Activated B cell treated with CpG ODN at 0.5 μM for 24 hours (primary cell): ENCODE results near the gene NFYA. TPM values are rescaled to one million over a fixed set of nuclear protein-coding genes. Genes with fewer than 3 reads are reported as not detected.

ENCODE experiments used
- ATAC-seq: fragments of 200-7000 bp; cut with Tn5 transposase; one replicate; pipeline ENCODE4 v1.10.0; 2021; ENCODE audit warnings: low read depth, mild to moderate bottlenecking, moderate library complexity
- CTCF ChIA-PET: fragments of 350-600 bp; sonication (Branson Sonifier 250); formaldehyde crosslinking; loops from one replicate; lab custom pipeline; 2021; ENCODE audit warnings: antibody characterized with exemption; lab: Charles Lee
- POLR2A ChIA-PET: fragments of 350-600 bp; sonication (Branson Sonifier 250); formaldehyde crosslinking; loops from one replicate; lab custom pipeline; 2021; ENCODE audit warnings: antibody characterized with exemption; lab: Charles Lee
- DNase-seq: peaks from one replicate; pipeline ENCODE4 v3.0.0; 2022
- H3K27ac Mint-ChIP-seq: one replicate; pipeline ENCODE4 v1.8.0; 2020; ENCODE audit warnings: mixed read lengths
- H3K27me3 Mint-ChIP-seq: one replicate; pipeline ENCODE4 v1.8.0; 2021; ENCODE audit warnings: mixed read lengths
- H3K36me3 Mint-ChIP-seq: one replicate; pipeline ENCODE4 v1.8.0; 2021; ENCODE audit warnings: low read depth, mixed read lengths
- H3K4me1 Mint-ChIP-seq: one replicate; pipeline ENCODE4 v1.8.0; 2021; ENCODE audit warnings: mixed read lengths
- H3K4me3 Mint-ChIP-seq: one replicate; pipeline ENCODE4 v1.8.0; 2020; ENCODE audit warnings: mild to moderate bottlenecking, mixed read lengths
- H3K9me3 Mint-ChIP-seq: one replicate; pipeline ENCODE4 v1.8.0; 2020; ENCODE audit warnings: mixed read lengths
- CTCF ChIP-seq: fragments of 200-600 bp; IDR thresholded peaks from one replicate; pipeline ENCODE4 v1.8.0; 2022; ENCODE audit warnings: antibody characterized with exemption, mild to moderate bottlenecking
- intact Hi-C: fragments of 100-400 bp; cut with micrococcal nuclease; formaldehyde crosslinking; loops from one replicate; pipeline ENCODE4 v1.15.1; 2024
- total RNA-seq: library from RNA; stranded (reverse); gene quantifications from 2 replicates; pipeline ENCODE4 v1.2.3, GENCODE V29; 2022

NFYA gene
- total RNA-seq, 1 donor from 2014 or later: 35.1 TPM

- TF ChIP-seq CTCF: no peak
- peaks cover 16% of the 10 kb centered on the region for H3K36me3 Mint-ChIP-seq
- H3K27me3 Mint-ChIP-seq: no peaks in the 10 kb centered on the region
- H3K4me1 Mint-ChIP-seq: no peaks in the 10 kb centered on the region
- H3K4me3 Mint-ChIP-seq: no peak overlapping the region
- DNase-seq (no peak), ATAC-seq (no peak)
- ChIA-PET POLR2A (no interaction called here), CTCF (no interaction called here)
- no peak overlapping the region for H3K27ac Mint-ChIP-seq
- intact Hi-C loops: no loop called here
- H3K9me3 Mint-ChIP-seq: no peaks in the 10 kb centered on the region
These were observed 46.7 kb downstream of the NFYA start for GRCh38 chr6:41119508-41119907.

GRCh38 chr6:41120058-41120457, 47.3 kb downstream of the NFYA start:
- intact Hi-C loops: no loop called here
- no peaks in the 10 kb centered on the region for H3K4me1 Mint-ChIP-seq
- no peaks in the 10 kb centered on the region for H3K27me3 Mint-ChIP-seq
- DNase-seq (no peak), ATAC-seq (no peak)
- H3K9me3 Mint-ChIP-seq: no peaks in the 10 kb centered on the region
- no peak overlapping the region for H3K4me3 Mint-ChIP-seq
- TF ChIP-seq CTCF: no peak
- POLR2A ChIA-PET: no interaction called here
- peaks cover 20% of the 10 kb centered on the region for H3K36me3 Mint-ChIP-seq
- no peak overlapping the region for H3K27ac Mint-ChIP-seq
- CTCF ChIA-PET: no interaction called here

GRCh38 chr6:41122373-41122772, 49.6 kb downstream of the NFYA start:
- Mint-ChIP-seq H3K4me3 (no peak overlapping the region), H3K27ac (no peak overlapping the region), H3K4me1 (no peaks in the 10 kb centered on the region), H3K9me3 (no peaks in the 10 kb centered on the region), H3K27me3 (no peaks in the 10 kb centered on the region), H3K36me3 (peaks cover 26% of the 10 kb centered on the region)
- intact Hi-C loops: no loop called here
- DNase-seq (no peak), ATAC-seq (no peak)
- POLR2A ChIA-PET: no interaction called here
- CTCF ChIA-PET: no interaction called here
- no peak for TF ChIP-seq CTCF

- Mint-ChIP-seq H3K4me1 (no peaks in the 10 kb centered on the region), H3K27ac (no peak overlapping the region), H3K9me3 (no peaks in the 10 kb centered on the region), H3K27me3 (no peaks in the 10 kb centered on the region), H3K36me3 (peaks cover 30% of the 10 kb centered on the region), H3K4me3 (no peak overlapping the region)
- no peak for ATAC-seq
- intact Hi-C loops: no loop called here
- ChIA-PET POLR2A (no interaction called here), CTCF (no interaction called here)
- TF ChIP-seq CTCF: no peak
- DNase-seq: no peak
These were observed 50.1 kb downstream of the NFYA start for GRCh38 chr6:41122918-41123317.

GRCh38 chr6:41125282-41125681, 52.5 kb downstream of the NFYA start:
- Mint-ChIP-seq H3K36me3 (peaks cover 30% of the 10 kb centered on the region), H3K9me3 (no peaks in the 10 kb centered on the region), H3K27me3 (no peaks in the 10 kb centered on the region), H3K4me1 (no peaks in the 10 kb centered on the region), H3K27ac (no peak overlapping the region), H3K4me3 (no peak overlapping the region)
- CTCF ChIA-PET: no interaction called here
- POLR2A ChIA-PET: no interaction called here
- no peak for ATAC-seq
- no peak for DNase-seq
- TF ChIP-seq CTCF: no peak
- intact Hi-C loops: no loop called here
